Activated naive CD8-positive, alpha-beta T cell (primary cell): ENCODE results near the gene NAA80.
"Not testable (repeated sequence)": the region's sequence is repeated elsewhere in the genome, so short reads cannot be mapped to it uniquely, and the experiment has no call there.

ENCODE experiments used
- H3K27ac Mint-ChIP-seq: one replicate; pipeline ENCODE4 v1.8.0; 2021; ENCODE audit warnings: mixed read lengths
- H3K27me3 Mint-ChIP-seq: one replicate; pipeline ENCODE4 v1.8.0; 2021; ENCODE audit warnings: mixed read lengths
- H3K36me3 Mint-ChIP-seq: one replicate; pipeline ENCODE4 v1.8.0; 2021; ENCODE audit warnings: mixed read lengths
- H3K4me1 Mint-ChIP-seq: one replicate; pipeline ENCODE4 v1.8.0; 2021; ENCODE audit warnings: low read depth, mixed read lengths
- H3K4me3 Mint-ChIP-seq: one replicate; pipeline ENCODE4 v1.8.0; 2021; ENCODE audit warnings: mild to moderate bottlenecking, mixed read lengths
- H3K9me3 Mint-ChIP-seq: one replicate; pipeline ENCODE4 v1.8.0; 2021; ENCODE audit warnings: low read depth, mixed read lengths

NAA80 gene

GRCh38 chr3:50275996-50276761, 23.0 kb downstream of the NAA80 start:
- peaks cover 13% of the 10 kb centered on the region for H3K27me3 Mint-ChIP-seq
- H3K36me3 Mint-ChIP-seq: no peaks in the 10 kb centered on the region
- peak overlapping the region; percentile 65 for H3K4me3 Mint-ChIP-seq
- peaks cover 21% of the 10 kb centered on the region for H3K4me1 Mint-ChIP-seq
- H3K27ac Mint-ChIP-seq: no peak overlapping the region
- H3K9me3 Mint-ChIP-seq: no peaks in the 10 kb centered on the region

- H3K9me3 Mint-ChIP-seq: no peaks in the 10 kb centered on the region
- H3K27me3 Mint-ChIP-seq: peaks cover 13% of the 10 kb centered on the region
- H3K4me3 Mint-ChIP-seq: peak overlapping the region; percentile 65
- no peak overlapping the region for H3K27ac Mint-ChIP-seq
- no peaks in the 10 kb centered on the region for H3K36me3 Mint-ChIP-seq
- peaks cover 21% of the 10 kb centered on the region for H3K4me1 Mint-ChIP-seq
Observed at GRCh38 chr3:50275141-50275995, 23.8 kb downstream of the NAA80 start.

- H3K36me3 Mint-ChIP-seq: no peaks in the 10 kb centered on the region
- H3K27ac Mint-ChIP-seq: no peak overlapping the region
- H3K9me3 Mint-ChIP-seq: no peaks in the 10 kb centered on the region
- H3K4me3 Mint-ChIP-seq: peak overlapping the region; percentile 60
- peaks cover 21% of the 10 kb centered on the region for H3K4me1 Mint-ChIP-seq
- peaks cover 13% of the 10 kb centered on the region for H3K27me3 Mint-ChIP-seq
Observed at GRCh38 chr3:50274371-50275104, 24.7 kb downstream of the NAA80 start.

- H3K36me3 Mint-ChIP-seq: no peaks in the 10 kb centered on the region
- H3K9me3 Mint-ChIP-seq: no peaks in the 10 kb centered on the region
- no peak overlapping the region for H3K4me3 Mint-ChIP-seq
- peaks cover 21% of the 10 kb centered on the region for H3K4me1 Mint-ChIP-seq
- peaks cover 14% of the 10 kb centered on the region for H3K27me3 Mint-ChIP-seq
- no peak overlapping the region for H3K27ac Mint-ChIP-seq
Observed at GRCh38 chr3:50273689-50274065, 25.5 kb downstream of the NAA80 start.

GRCh38 chr3:50272911-50273688, 26.1 kb downstream of the NAA80 start:
- H3K4me3 Mint-ChIP-seq: peak overlapping the region; percentile 74
- H3K4me1 Mint-ChIP-seq: peaks cover 21% of the 10 kb centered on the region
- peaks cover 18% of the 10 kb centered on the region for H3K27me3 Mint-ChIP-seq
- no peak overlapping the region for H3K27ac Mint-ChIP-seq
- no peaks in the 10 kb centered on the region for H3K9me3 Mint-ChIP-seq
- no peaks in the 10 kb centered on the region for H3K36me3 Mint-ChIP-seq

GRCh38 chr3:50272538-50272910, 26.7 kb downstream of the NAA80 start:
- H3K27me3 Mint-ChIP-seq: peaks cover 18% of the 10 kb centered on the region

GRCh38 chr3:50271314-50271936, 27.8 kb downstream of the NAA80 start:
- Mint-ChIP-seq H3K36me3 (no peaks in the 10 kb centered on the region), H3K27ac (no peak overlapping the region), H3K9me3 (no peaks in the 10 kb centered on the region), H3K4me3 (no peak overlapping the region), H3K27me3 (peaks cover 18% of the 10 kb centered on the region), H3K4me1 (peaks cover 21% of the 10 kb centered on the region)

More at GRCh38 chr3:50272538-50272910, 26.7 kb downstream of the NAA80 start:
- not testable (repeated sequence) for H3K36me3 Mint-ChIP-seq, H3K4me3 Mint-ChIP-seq, H3K9me3 Mint-ChIP-seq, H3K27ac Mint-ChIP-seq
- H3K4me1 Mint-ChIP-seq: peaks cover 21% of the 10 kb centered on the region

- no peak overlapping the region for H3K27ac Mint-ChIP-seq
- no peak overlapping the region for H3K4me3 Mint-ChIP-seq
- H3K36me3 Mint-ChIP-seq: no peaks in the 10 kb centered on the region
Observed at GRCh38 chr3:50270422-50271224, 28.6 kb downstream of the NAA80 start.

GRCh38 chr3:50269977-50270413, 29.2 kb downstream of the NAA80 start:
- H3K27me3 Mint-ChIP-seq: peaks cover 15% of the 10 kb centered on the region
- H3K9me3 Mint-ChIP-seq: no peaks in the 10 kb centered on the region
- H3K36me3 Mint-ChIP-seq: no peaks in the 10 kb centered on the region
- peaks cover 13% of the 10 kb centered on the region for H3K4me1 Mint-ChIP-seq
- no peak overlapping the region for H3K4me3 Mint-ChIP-seq
- no peak overlapping the region for H3K27ac Mint-ChIP-seq

More at GRCh38 chr3:50270422-50271224, 28.6 kb downstream of the NAA80 start:
- Mint-ChIP-seq H3K27me3 (peaks cover 18% of the 10 kb centered on the region), H3K9me3 (no peaks in the 10 kb centered on the region), H3K4me1 (peaks cover 17% of the 10 kb centered on the region)

- peaks cover 13% of the 10 kb centered on the region for H3K27me3 Mint-ChIP-seq
- H3K4me3 Mint-ChIP-seq: no peak overlapping the region
- H3K36me3 Mint-ChIP-seq: no peaks in the 10 kb centered on the region
- H3K9me3 Mint-ChIP-seq: no peaks in the 10 kb centered on the region
- peaks cover 10% of the 10 kb centered on the region for H3K4me1 Mint-ChIP-seq
- H3K27ac Mint-ChIP-seq: no peak overlapping the region
Observed at GRCh38 chr3:50269460-50269859, 29.7 kb downstream of the NAA80 start.

- Mint-ChIP-seq H3K9me3 (no peaks in the 10 kb centered on the region), H3K4me1 (peaks cover 4% of the 10 kb centered on the region), H3K27ac (no peak within 1 kb of the TSS), H3K36me3 (no peaks in the 10 kb centered on the region), H3K4me3 (no peak within 1 kb of the TSS), H3K27me3 (peaks cover 9% of the 10 kb centered on the region)
Observed at GRCh38 chr3:50268703-50269451, 30.3 kb downstream of the NAA80 start, which contains the start of gene SEMA3B. Gene SEMA3B, plus strand, starts transcription at chr3:50269147. Its CDS starts 94 bp downstream, at chr3:50269241.

- Mint-ChIP-seq H3K27me3 (peaks cover 9% of the 10 kb centered on the region), H3K9me3 (no peaks in the 10 kb centered on the region), H3K4me1 (peaks cover 4% of the 10 kb centered on the region), H3K27ac (no peak overlapping the region), H3K36me3 (no peaks in the 10 kb centered on the region), H3K4me3 (no peak overlapping the region)
Observed at GRCh38 chr3:50268276-50268675, 30.9 kb downstream of the NAA80 start.
